RPMI7951 (cell line): ENCODE data around the gene TMCO1. TPM values are rescaled to one million over a fixed set of nuclear protein-coding genes. Genes with fewer than 3 reads are reported as not detected.
"Not testable (repeated sequence)": the region's sequence is repeated elsewhere in the genome, so short reads cannot be mapped to it uniquely, and the experiment has no call there.

Experiments used
- DNase-seq: peaks from one replicate; pipeline ENCODE4 v3.0.0-alpha.2; 2012; ENCODE audit warnings: low read depth
- total RNA-seq: library from RNA; depleted of rRNA; stranded (reverse); fragments of >200 nt; shearing (Covaris generic); gene quantifications from 2 replicates; pipeline ENCODE4 v1.2.3, GENCODE V29; 2014; rRNA removed

Gene TMCO1
- total RNA-seq, 1 experiment from 2014 or later, result 125 TPM

GRCh38 chr1:165686971-165687433, 81.7 kb downstream of the TMCO1 start:
- no peak for DNase-seq

- no peak for DNase-seq
Measured at GRCh38 chr1:165686121-165686970, 82.3 kb downstream of the TMCO1 start.

GRCh38 chr1:165683848-165684485, 84.7 kb downstream of the TMCO1 start:
- DNase-seq, result no peak

GRCh38 chr1:165680773-165681172, 87.9 kb downstream of the TMCO1 start:
- not testable (repeated sequence) for DNase-seq

GRCh38 chr1:165680303-165680702, 88.4 kb downstream of the TMCO1 start:
- DNase-seq, result no peak

GRCh38 chr1:165679282-165680036, 89.2 kb downstream of the TMCO1 start:
- no peak for DNase-seq

GRCh38 chr1:165678509-165678908, 90.2 kb downstream of the TMCO1 start:
- DNase-seq, result no peak

Other genes with a start within 250 kb of the TMCO1 start
- not detected in 2 replicates for gene LRRC52, start 224.9 kb downstream of the TMCO1 start, total RNA-seq
- gene MGST3, start 137.6 kb downstream of the TMCO1 start, total RNA-seq, result 344 and 457 TPM in 2 replicates
- 126 and 144 TPM in 2 replicates for gene ALDH9A1, start 70.3 kb downstream of the TMCO1 start, total RNA-seq
- gene UCK2, start 58.7 kb upstream of the TMCO1 start, total RNA-seq, result 106 and 112 TPM in 2 replicates